ENCODE data around the gene GCNA. TPM values are rescaled to one million over a fixed set of nuclear protein-coding genes. Genes with fewer than 3 reads are reported as not detected.

GCNA gene
- total and polyA plus RNA-seq, 2 experiments from 2014 or later = 1.2 to 1.5 TPM

GRCh38 chrX:71617742-71618141 is 39.5 kb downstream of the GCNA start:
- no peaks in the 10 kb centered on the region for H3F3A ChIP-seq (replicated peaks; ENCODE audit: low read depth)
- Mint-ChIP-seq H3K4me3 (no peak overlapping the region), H3K4me1 (peaks cover 2% of the 10 kb centered on the region; the same call in 1 of the 3 replicates), H3K27ac (no peak overlapping the region), H3K27me3 (ENCODE audit: insufficient read depth, low read depth, poor library complexity) (peaks cover 2% of the 10 kb centered on the region), H3K9me3 (no peaks in the 10 kb centered on the region; the same call in 2 of the 3 replicates), H3K36me3 (ENCODE audit: low read depth) (peaks cover 8% of the 10 kb centered on the region)
- H3K9me2 ChIP-seq (ENCODE audit: insufficient read depth) = no peaks in the 10 kb centered on the region
- H3K27ac ChIP-seq (ENCODE audit: low read depth) = no peak overlapping the region
- no peaks in the 10 kb centered on the region for H3K4me1 ChIP-seq (ENCODE audit: insufficient read depth)
- H3K27me3 ChIP-seq (ENCODE audit: insufficient read depth) = no peaks in the 10 kb centered on the region
- H3K4me2 ChIP-seq = no peak overlapping the region
- H2AFZ ChIP-seq = no peak overlapping the region
- ATAC-seq = no peak
- no peak for DNase-seq (ENCODE audit: low spot score)
- no peaks in the 10 kb centered on the region for H4K20me1 ChIP-seq (replicated peaks; ENCODE audit: insufficient read depth)
- no peak for TF ChIP-seq NANOG (IDR thresholded peaks at IDR 0.05; ENCODE audit: borderline replicate concordance)
- no peak for TF ChIP-seq EZH2 (IDR thresholded peaks at IDR 0.05; ENCODE audit: low read depth, unreplicated experiment)
- TF ChIP-seq ZNF331 (CRISPR knock-in tag; IDR thresholded peaks at IDR 0.05; ENCODE audit: low read depth) = no peak
- no peak for TF ChIP-seq STAT1 (IDR thresholded peaks at IDR 0.05; ENCODE audit: unreplicated experiment)
- TF ChIP-seq, protein P1, sequence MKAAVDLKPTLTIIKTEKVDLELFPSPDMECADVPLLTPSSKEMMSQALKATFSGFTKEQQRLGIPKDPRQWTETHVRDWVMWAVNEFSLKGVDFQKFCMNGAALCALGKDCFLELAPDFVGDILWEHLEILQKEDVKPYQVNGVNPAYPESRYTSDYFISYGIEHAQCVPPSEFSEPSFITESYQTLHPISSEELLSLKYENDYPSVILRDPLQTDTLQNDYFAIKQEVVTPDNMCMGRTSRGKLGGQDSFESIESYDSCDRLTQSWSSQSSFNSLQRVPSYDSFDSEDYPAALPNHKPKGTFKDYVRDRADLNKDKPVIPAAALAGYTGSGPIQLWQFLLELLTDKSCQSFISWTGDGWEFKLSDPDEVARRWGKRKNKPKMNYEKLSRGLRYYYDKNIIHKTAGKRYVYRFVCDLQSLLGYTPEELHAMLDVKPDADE (IDR thresholded peaks at IDR 0.05) = no peak
- no peak for TF ChIP-seq EZH2phosphoT487 (IDR thresholded peaks at IDR 0.05; ENCODE audit: unreplicated experiment)
- no peak for TF ChIP-seq REST (IDR thresholded peaks at IDR 0.05; ENCODE audit: unreplicated experiment)
- TF ChIP-seq POLR2AphosphoS5 (IDR thresholded peaks at IDR 0.05; ENCODE audit: low read depth) = no peak
- TF ChIP-seq ZNF114 (CRISPR knock-in tag; IDR thresholded peaks at IDR 0.05) = no peak
- no peak for TF ChIP-seq JUNB (IDR thresholded peaks at IDR 0.05; ENCODE audit: unreplicated experiment)
- no peak for TF ChIP-seq ZNF462 (CRISPR knock-in tag; IDR thresholded peaks at IDR 0.05)
- no peak for TF ChIP-seq CREB1 (CRISPR knock-in tag; IDR thresholded peaks at IDR 0.05; ENCODE audit: low read depth)
- no peak for TF ChIP-seq CTCF (conservative IDR thresholded peaks at IDR 0.05; ENCODE audit: low read depth in 2 of 2)
- no peaks in the 10 kb centered on the region for H3K79me2 ChIP-seq (replicated peaks; ENCODE audit: insufficient read depth)
- H3K36me3 ChIP-seq (ENCODE audit: insufficient read depth) = no peaks in the 10 kb centered on the region
- no peak overlapping the region for H3K4me3 ChIP-seq

Data from GM23338 (cell line).